ENCODE data around the gene SIRT6.
"Not testable (repeated sequence)": the region's sequence is repeated elsewhere in the genome, so short reads cannot be mapped to it uniquely, and the experiment has no call there.

Gene SIRT6

DNA sequence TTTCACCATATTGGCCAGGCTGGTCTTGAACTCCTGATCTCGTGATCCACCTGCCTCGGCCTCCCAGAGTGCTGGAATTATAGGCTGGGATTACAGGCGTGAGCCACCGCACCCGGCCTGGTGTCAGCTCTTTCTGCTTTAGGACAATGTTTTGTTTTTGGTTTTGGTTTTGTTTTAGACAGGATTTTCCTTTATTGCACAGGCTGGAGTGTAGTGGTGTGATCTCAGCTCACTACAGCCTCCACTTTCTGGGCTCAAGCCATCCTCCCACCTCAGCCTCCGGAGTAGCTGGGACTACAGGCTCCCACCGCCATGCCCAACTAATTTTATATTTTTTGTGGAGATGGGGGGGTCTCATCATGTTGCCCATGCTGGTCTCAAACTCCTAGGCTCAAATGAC is 53.3 kb downstream of the SIRT6 start:
- not testable (repeated sequence) for FAIRE-seq

DNA sequence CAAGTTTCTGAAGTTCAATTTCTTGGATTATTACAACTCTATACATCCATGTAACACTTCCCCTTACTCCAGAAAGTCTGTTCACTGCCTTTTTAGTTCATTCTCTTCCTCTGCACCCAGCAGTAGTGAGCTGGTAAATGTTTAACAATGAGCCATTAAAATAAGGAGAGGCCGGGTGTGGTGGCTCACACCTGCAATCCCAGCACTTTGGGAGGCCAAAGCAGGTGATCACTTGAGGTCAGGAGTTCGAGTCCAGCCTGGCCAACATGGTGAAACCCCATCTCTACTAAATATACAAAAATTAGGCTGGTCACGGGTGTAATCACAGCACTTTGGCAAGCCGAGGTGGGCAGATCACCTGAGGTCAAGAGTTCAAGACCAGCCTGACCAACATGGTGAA is 55.0 kb downstream of the SIRT6 start:
- FAIRE-seq: not testable (repeated sequence)

- no peak for FAIRE-seq
Observed at GRCh38 chr19:4124638-4125037, 57.7 kb downstream of the SIRT6 start.

Data from colon (tissue), 2 donors.